NB4 (cell line): Measurements from ENCODE around the gene BACH2.
"Not testable (repeated sequence)": the region's sequence is repeated elsewhere in the genome, so short reads cannot be mapped to it uniquely, and the experiment has no call there.

Source experiments
- CTCF ChIP-seq: IDR thresholded peaks from one replicate; pipeline ENCODE4 v1.5.1; 2012; ENCODE audit warnings: low read depth, low read length
- MAX ChIP-seq: IDR thresholded peaks from 2 replicates; pipeline ENCODE4 v1.6.1; 2011; ENCODE audit warnings: low read depth, low read length
- POLR2A ChIP-seq: IDR thresholded peaks from 2 replicates; pipeline ENCODE4 v1.6.1; 2011; ENCODE audit warnings: mild to moderate bottlenecking; ENCODE audit not compliant: insufficient read length; ENCODE audit errors: extremely low read depth

GRCh38 chr6:90032489-90033212, 264.0 kb downstream of the BACH2 start:
- TF ChIP-seq CTCF, POLR2A, MAX: not testable (repeated sequence)
